SK-N-SH treated with all-trans-retinoic acid at 6 μM for 48 hours (cell line): Measurements from ENCODE around the gene TLE7.

Experiments used
- ATAC-seq: fragments of 200-7000 bp; cut with Tn5 transposase; 3 replicates; pipeline ENCODE4 v1.9.1; 2020; ENCODE audit warnings: mild to moderate bottlenecking, moderate library complexity
- ARNTL ChIP-seq: fragments of 450-650 bp; formaldehyde crosslinking; IDR thresholded peaks from 2 replicates; pipeline ENCODE4 v1.5.0; 2020; ENCODE audit warnings: low read depth, mild to moderate bottlenecking, moderate library complexity, borderline replicate concordance
- BACH2 ChIP-seq: fragments of 250-450 bp; sonication (Bioruptor Pico); IDR thresholded peaks from 2 replicates; pipeline ENCODE4 v1.9.0; 2021; ENCODE audit warnings: mild to moderate bottlenecking, borderline replicate concordance
- CSDC2 ChIP-seq: fragments of 250-450 bp; sonication (Bioruptor Pico); IDR thresholded peaks from 2 replicates; pipeline ENCODE4 v1.5.0; 2020; ENCODE audit warnings: mild to moderate bottlenecking, moderate library complexity
- ESRRG ChIP-seq: fragments of 250-450 bp; sonication (Bioruptor Pico); IDR thresholded peaks from 2 replicates; pipeline ENCODE4 v1.6.1; 2021; ENCODE audit warnings: mild to moderate bottlenecking
- GLIS3 ChIP-seq: fragments of 250-450 bp; sonication (Bioruptor Pico); IDR thresholded peaks from 2 replicates; pipeline ENCODE4 v1.5.0; 2020; ENCODE audit warnings: mild to moderate bottlenecking, moderate library complexity
- ISL1 ChIP-seq: fragments of 250-450 bp; sonication (Bioruptor Pico); IDR thresholded peaks from 2 replicates; pipeline ENCODE4 v2.1.2; 2022; ENCODE audit warnings: mild to moderate bottlenecking, moderate library complexity
- OSR1 ChIP-seq: fragments of 250-450 bp; sonication (Bioruptor Pico); IDR thresholded peaks from 2 replicates; pipeline ENCODE4 v1.8.0; 2022; ENCODE audit warnings: moderate library complexity, mild to moderate bottlenecking, inconsistent platforms
- PPARA ChIP-seq: fragments of 250-450 bp; sonication (Bioruptor Pico); IDR thresholded peaks from 2 replicates; pipeline ENCODE4 v1.5.0; 2020; ENCODE audit warnings: mild to moderate bottlenecking, borderline replicate concordance
- RARB ChIP-seq: fragments of 250-450 bp; sonication (Bioruptor Pico); IDR thresholded peaks from 2 replicates; pipeline ENCODE4 v1.8.0; 2021; ENCODE audit warnings: mild to moderate bottlenecking, moderate library complexity
- SNAI2 ChIP-seq: fragments of 250-450 bp; sonication (Bioruptor Pico); IDR thresholded peaks from 2 replicates; pipeline ENCODE4 v1.5.0; 2020; ENCODE audit warnings: mild to moderate bottlenecking, moderate library complexity
- TCF4 ChIP-seq: fragments of 250-450 bp; sonication (Bioruptor Pico); IDR thresholded peaks from 2 replicates; pipeline ENCODE4 v1.8.0; 2021; ENCODE audit warnings: mild to moderate bottlenecking, moderate library complexity, borderline replicate concordance
- TOX ChIP-seq: fragments of 250-450 bp; sonication (Bioruptor Pico); IDR thresholded peaks from 2 replicates; pipeline ENCODE4 v1.8.0; 2021; ENCODE audit warnings: mild to moderate bottlenecking, moderate library complexity, borderline replicate concordance
- ZC3H10 ChIP-seq: fragments of 250-450 bp; sonication (Bioruptor Pico); IDR thresholded peaks from 2 replicates; pipeline ENCODE4 v1.5.1; 2021; ENCODE audit warnings: mild to moderate bottlenecking, moderate library complexity
- ZFP3 ChIP-seq: fragments of 250-450 bp; sonication (Bioruptor Pico); IDR thresholded peaks from 2 replicates; pipeline ENCODE4 v1.5.0; 2020; ENCODE audit warnings: mild to moderate bottlenecking, moderate library complexity
- ZNF70 ChIP-seq: fragments of 450-650 bp; formaldehyde crosslinking; IDR thresholded peaks from 2 replicates; pipeline ENCODE4 v1.5.0; 2020; ENCODE audit warnings: mild to moderate bottlenecking, moderate library complexity
- ZNF8 ChIP-seq: fragments of 450-650 bp; formaldehyde crosslinking; IDR thresholded peaks from 2 replicates; pipeline ENCODE4 v1.5.0; 2020; ENCODE audit warnings: mild to moderate bottlenecking, moderate library complexity
- TF ChIP-seq, protein P1 (sequence below): fragments of 250-450 bp; sonication (Bioruptor Pico); IDR thresholded peaks from 2 replicates; pipeline ENCODE4 v1.5.0; 2020; ENCODE audit warnings: mild to moderate bottlenecking, moderate library complexity
- TF ChIP-seq, protein P2 (sequence below): fragments of 250-450 bp; sonication (Bioruptor Pico); IDR thresholded peaks from 2 replicates; pipeline ENCODE4 v1.5.1; 2021; ENCODE audit warnings: mild to moderate bottlenecking, moderate library complexity

Gene TLE7

DNA sequence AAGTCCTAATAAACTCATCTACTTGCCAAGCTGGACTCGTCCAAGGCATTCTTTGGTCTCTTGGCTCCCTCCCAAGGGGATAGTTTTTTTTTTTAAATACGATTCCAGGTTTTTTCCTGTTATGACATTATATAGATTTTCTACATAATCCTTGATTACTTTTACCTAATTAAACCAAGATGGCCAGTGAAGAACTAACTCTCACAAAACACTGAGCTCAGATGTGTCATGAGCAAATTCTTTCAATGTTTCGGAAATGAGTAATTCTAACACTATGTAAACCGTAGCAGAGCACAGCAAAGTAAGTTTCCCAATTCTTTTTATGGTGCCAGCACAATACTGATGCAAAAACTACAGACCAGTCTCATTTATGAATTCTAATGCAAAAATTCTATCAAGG, 18.4 kb upstream of the TLE7 start (continued):
- TF ChIP-seq OSR1 (no peak), CSDC2 (CRISPR knock-in tag) (no peak), PPARA (no peak), ESRRG (CRISPR knock-in tag) (no peak), ISL1 (CRISPR knock-in tag) (no peak), SNAI2 (CRISPR knock-in tag) (no peak), TCF4 (CRISPR knock-in tag) (no peak), BACH2 (CRISPR knock-in tag) (no peak), ZC3H10 (CRISPR knock-in tag) (no peak)
- TF ChIP-seq, protein P1, sequence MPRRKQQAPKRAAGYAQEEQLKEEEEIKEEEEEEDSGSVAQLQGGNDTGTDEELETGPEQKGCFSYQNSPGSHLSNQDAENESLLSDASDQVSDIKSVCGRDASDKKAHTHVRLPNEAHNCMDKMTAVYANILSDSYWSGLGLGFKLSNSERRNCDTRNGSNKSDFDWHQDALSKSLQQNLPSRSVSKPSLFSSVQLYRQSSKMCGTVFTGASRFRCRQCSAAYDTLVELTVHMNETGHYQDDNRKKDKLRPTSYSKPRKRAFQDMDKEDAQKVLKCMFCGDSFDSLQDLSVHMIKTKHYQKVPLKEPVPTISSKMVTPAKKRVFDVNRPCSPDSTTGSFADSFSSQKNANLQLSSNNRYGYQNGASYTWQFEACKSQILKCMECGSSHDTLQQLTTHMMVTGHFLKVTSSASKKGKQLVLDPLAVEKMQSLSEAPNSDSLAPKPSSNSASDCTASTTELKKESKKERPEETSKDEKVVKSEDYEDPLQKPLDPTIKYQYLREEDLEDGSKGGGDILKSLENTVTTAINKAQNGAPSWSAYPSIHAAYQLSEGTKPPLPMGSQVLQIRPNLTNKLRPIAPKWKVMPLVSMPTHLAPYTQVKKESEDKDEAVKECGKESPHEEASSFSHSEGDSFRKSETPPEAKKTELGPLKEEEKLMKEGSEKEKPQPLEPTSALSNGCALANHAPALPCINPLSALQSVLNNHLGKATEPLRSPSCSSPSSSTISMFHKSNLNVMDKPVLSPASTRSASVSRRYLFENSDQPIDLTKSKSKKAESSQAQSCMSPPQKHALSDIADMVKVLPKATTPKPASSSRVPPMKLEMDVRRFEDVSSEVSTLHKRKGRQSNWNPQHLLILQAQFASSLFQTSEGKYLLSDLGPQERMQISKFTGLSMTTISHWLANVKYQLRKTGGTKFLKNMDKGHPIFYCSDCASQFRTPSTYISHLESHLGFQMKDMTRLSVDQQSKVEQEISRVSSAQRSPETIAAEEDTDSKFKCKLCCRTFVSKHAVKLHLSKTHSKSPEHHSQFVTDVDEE (CRISPR knock-in tag): no peak

DNA sequence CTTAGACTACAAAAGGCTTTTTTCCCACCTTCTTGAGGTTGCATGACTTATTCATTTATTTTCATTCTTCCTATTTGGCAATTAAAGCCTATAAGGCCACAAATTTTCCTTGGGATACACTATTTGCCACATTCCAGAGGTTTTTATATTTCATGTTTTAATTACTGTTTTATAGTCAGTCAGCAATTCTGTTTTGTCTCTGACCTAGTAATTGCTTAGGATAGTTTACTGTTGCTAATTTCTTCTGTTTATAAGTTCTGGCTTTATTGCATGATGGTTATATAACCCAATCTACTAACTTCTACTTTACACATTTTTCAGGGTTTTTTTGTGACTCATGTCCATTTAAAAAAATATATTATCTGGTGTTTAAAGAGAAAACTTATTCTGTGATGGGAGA, 17.7 kb upstream of the TLE7 start:
- TF ChIP-seq ZFP3 (CRISPR knock-in tag) (no peak), ZNF70 (CRISPR knock-in tag) (no peak)
- no peak for ATAC-seq

DNA sequence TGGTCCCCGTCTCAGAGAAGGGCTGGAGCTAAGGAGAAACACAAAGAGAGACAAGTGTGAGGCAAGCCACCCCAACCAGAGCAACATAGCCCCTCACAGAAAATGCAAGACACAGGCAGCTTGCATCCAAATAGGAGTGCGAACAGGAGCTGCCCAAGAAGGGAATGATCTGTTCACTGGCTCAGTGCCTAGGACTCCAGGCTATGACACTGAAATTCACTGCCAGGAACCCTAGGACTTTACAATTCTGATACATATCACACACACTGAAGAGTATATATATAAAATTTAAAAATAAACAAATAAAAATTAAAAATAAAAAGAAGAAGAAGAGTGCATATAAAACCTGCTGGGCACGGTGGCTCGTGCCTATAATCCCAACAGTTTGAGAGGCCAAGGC, 14.9 kb upstream of the TLE7 start:
- TF ChIP-seq PPARA (no peak), OSR1 (no peak), TCF4 (CRISPR knock-in tag) (no peak), GLIS3 (CRISPR knock-in tag) (no peak), CSDC2 (CRISPR knock-in tag) (no peak), ZNF8 (CRISPR knock-in tag) (no peak), ZFP3 (CRISPR knock-in tag) (no peak), ISL1 (CRISPR knock-in tag) (no peak), ZC3H10 (CRISPR knock-in tag) (no peak), ZNF70 (CRISPR knock-in tag) (no peak), BACH2 (CRISPR knock-in tag) (no peak), ARNTL (no peak), RARB (CRISPR knock-in tag) (no peak), SNAI2 (CRISPR knock-in tag) (no peak), TOX (no peak)
- TF ChIP-seq, protein P2, sequence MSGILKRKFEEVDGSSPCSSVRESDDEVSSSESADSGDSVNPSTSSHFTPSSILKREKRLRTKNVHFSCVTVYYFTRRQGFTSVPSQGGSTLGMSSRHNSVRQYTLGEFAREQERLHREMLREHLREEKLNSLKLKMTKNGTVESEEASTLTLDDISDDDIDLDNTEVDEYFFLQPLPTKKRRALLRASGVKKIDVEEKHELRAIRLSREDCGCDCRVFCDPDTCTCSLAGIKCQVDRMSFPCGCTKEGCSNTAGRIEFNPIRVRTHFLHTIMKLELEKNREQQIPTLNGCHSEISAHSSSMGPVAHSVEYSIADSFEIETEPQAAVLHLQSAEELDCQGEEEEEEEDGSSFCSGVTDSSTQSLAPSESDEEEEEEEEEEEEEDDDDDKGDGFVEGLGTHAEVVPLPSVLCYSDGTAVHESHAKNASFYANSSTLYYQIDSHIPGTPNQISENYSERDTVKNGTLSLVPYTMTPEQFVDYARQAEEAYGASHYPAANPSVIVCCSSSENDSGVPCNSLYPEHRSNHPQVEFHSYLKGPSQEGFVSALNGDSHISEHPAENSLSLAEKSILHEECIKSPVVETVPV (CRISPR knock-in tag): no peak
- TF ChIP-seq, protein P1 (CRISPR knock-in tag): no peak
- ATAC-seq: no peak

DNA sequence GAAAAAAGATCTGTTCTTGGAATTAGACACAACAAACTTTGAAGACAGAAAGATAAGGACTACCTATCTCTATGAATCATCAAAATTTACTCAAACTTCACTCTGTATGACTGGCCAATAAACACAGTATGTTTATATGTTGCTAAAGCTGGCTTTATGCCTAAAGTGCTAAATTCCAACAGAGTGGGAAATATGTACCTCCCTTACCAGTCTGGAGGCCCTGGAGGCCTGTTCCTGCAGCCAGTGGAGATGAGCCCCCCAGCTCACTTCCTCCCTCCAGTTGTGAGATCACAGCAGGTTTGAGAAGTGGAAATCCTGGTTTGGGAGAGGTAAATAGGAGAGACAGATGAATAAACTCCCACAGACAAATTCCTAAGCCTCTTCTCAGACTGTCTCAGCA, 11.2 kb upstream of the TLE7 start:
- TF ChIP-seq RARB (CRISPR knock-in tag) (no peak), ZFP3 (CRISPR knock-in tag) (no peak)
- TF ChIP-seq, protein P1 (CRISPR knock-in tag): no peak
- ATAC-seq: no peak
